ENCODE measurements around the gene GALNT14.

DNA sequence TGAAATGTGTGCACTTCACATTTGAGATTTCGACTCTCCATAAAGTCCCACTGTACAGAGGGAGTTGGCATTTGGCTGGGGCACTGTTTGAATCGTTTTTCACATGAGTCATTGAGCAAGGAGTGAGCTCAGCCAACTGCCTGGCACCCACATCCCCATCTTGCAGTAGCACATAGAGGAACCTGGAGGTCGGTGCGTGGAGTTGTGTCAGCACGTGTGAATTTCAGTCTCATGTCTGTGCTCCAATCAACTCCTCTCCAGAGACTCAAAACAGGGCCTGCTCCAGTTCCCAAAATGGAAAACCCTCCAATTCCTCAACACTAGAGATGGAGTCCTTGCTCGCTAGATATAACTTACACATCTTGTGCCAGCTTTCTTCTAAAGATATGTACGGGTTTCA is 204.2 kb downstream of the GALNT14 start:
- TF ChIP-seq, protein P1, sequence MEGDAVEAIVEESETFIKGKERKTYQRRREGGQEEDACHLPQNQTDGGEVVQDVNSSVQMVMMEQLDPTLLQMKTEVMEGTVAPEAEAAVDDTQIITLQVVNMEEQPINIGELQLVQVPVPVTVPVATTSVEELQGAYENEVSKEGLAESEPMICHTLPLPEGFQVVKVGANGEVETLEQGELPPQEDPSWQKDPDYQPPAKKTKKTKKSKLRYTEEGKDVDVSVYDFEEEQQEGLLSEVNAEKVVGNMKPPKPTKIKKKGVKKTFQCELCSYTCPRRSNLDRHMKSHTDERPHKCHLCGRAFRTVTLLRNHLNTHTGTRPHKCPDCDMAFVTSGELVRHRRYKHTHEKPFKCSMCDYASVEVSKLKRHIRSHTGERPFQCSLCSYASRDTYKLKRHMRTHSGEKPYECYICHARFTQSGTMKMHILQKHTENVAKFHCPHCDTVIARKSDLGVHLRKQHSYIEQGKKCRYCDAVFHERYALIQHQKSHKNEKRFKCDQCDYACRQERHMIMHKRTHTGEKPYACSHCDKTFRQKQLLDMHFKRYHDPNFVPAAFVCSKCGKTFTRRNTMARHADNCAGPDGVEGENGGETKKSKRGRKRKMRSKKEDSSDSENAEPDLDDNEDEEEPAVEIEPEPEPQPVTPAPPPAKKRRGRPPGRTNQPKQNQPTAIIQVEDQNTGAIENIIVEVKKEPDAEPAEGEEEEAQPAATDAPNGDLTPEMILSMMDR (IDR thresholded peaks at IDR 0.05) = no peak
- TF ChIP-seq EP300 (IDR thresholded peaks at IDR 0.05) = no peak

All from ovary (tissue), 3 donors.